Ishikawa (cell line): ENCODE measurements around the gene MLLT6.

ENCODE experiments used
- EGR1 ChIP-seq: IDR thresholded peaks from 2 replicates; pipeline ENCODE4 v1.6.1; 2012
- EP300 ChIP-seq: IDR thresholded peaks from 2 replicates; pipeline ENCODE4 v1.6.1; 2012; ENCODE audit warnings: borderline replicate concordance
- RAD21 ChIP-seq: IDR thresholded peaks from 2 replicates; pipeline ENCODE4 v1.6.1; 2012; ENCODE audit warnings: low read depth
- YY1 ChIP-seq: IDR thresholded peaks from 2 replicates; pipeline ENCODE4 v1.6.1; 2012; ENCODE audit warnings: low read depth
- ZBTB7A ChIP-seq: IDR thresholded peaks from 2 replicates; pipeline ENCODE4 v1.6.1; 2012; ENCODE audit warnings: low read depth
- TF ChIP-seq, protein P1 (sequence below): IDR thresholded peaks from 2 replicates; pipeline ENCODE4 v1.6.1; 2012; ENCODE audit warnings: low read depth, mild to moderate bottlenecking

- TF ChIP-seq, protein P1, sequence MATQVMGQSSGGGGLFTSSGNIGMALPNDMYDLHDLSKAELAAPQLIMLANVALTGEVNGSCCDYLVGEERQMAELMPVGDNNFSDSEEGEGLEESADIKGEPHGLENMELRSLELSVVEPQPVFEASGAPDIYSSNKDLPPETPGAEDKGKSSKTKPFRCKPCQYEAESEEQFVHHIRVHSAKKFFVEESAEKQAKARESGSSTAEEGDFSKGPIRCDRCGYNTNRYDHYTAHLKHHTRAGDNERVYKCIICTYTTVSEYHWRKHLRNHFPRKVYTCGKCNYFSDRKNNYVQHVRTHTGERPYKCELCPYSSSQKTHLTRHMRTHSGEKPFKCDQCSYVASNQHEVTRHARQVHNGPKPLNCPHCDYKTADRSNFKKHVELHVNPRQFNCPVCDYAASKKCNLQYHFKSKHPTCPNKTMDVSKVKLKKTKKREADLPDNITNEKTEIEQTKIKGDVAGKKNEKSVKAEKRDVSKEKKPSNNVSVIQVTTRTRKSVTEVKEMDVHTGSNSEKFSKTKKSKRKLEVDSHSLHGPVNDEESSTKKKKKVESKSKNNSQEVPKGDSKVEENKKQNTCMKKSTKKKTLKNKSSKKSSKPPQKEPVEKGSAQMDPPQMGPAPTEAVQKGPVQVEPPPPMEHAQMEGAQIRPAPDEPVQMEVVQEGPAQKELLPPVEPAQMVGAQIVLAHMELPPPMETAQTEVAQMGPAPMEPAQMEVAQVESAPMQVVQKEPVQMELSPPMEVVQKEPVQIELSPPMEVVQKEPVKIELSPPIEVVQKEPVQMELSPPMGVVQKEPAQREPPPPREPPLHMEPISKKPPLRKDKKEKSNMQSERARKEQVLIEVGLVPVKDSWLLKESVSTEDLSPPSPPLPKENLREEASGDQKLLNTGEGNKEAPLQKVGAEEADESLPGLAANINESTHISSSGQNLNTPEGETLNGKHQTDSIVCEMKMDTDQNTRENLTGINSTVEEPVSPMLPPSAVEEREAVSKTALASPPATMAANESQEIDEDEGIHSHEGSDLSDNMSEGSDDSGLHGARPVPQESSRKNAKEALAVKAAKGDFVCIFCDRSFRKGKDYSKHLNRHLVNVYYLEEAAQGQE, result no peak
- TF ChIP-seq YY1, result no peak
- TF ChIP-seq EGR1, result no peak
- no peak for TF ChIP-seq EP300
- no peak for TF ChIP-seq ZBTB7A
- TF ChIP-seq RAD21, result no peak
These were observed 7.8 kb upstream of the MLLT6 start for GRCh38 chr17:38697061-38697820.
